HFF-Myc (cell line): ENCODE data around the gene SPRED1.

Experiments
- DNase-seq: peaks from one replicate; pipeline ENCODE4 v3.0.0-alpha.2; 2011; ENCODE audit warnings: low read depth; ENCODE audit errors: extremely low read depth
- H3K4me3 ChIP-seq: replicated peaks from 2 replicates; pipeline ENCODE4 v1.5.1; 2011; ENCODE audit warnings: low read depth, mild to moderate bottlenecking, control low read depth, low read length
- CTCF ChIP-seq: IDR thresholded peaks from 2 replicates; pipeline ENCODE4 v1.5.1; 2012; ENCODE audit warnings: mild to moderate bottlenecking, low read depth, low read length, control low read depth; ENCODE audit errors: missing control alignments

Gene SPRED1

GRCh38 chr15:38220606-38221273 lies 31.9 kb upstream of the SPRED1 start:
- no peak for TF ChIP-seq CTCF
- no peak for DNase-seq

GRCh38 chr15:38224486-38224885 lies 28.1 kb upstream of the SPRED1 start:
- TF ChIP-seq CTCF, result no peak

More at GRCh38 chr15:38220606-38221273, 31.9 kb upstream of the SPRED1 start:
- H3K4me3 ChIP-seq, result no peak overlapping the region

GRCh38 chr15:38225381-38225780 lies 27.3 kb upstream of the SPRED1 start:
- H3K4me3 ChIP-seq, result no peak overlapping the region
- no peak for TF ChIP-seq CTCF
- DNase-seq, result no peak

More at GRCh38 chr15:38224486-38224885, 28.1 kb upstream of the SPRED1 start:
- DNase-seq, result no peak
- no peak overlapping the region for H3K4me3 ChIP-seq

GRCh38 chr15:38226608-38227266 lies 25.9 kb upstream of the SPRED1 start:
- no peak for TF ChIP-seq CTCF
- DNase-seq, result no peak
- no peak overlapping the region for H3K4me3 ChIP-seq

GRCh38 chr15:38227941-38228340 lies 24.7 kb upstream of the SPRED1 start:
- no peak for TF ChIP-seq CTCF
- H3K4me3 ChIP-seq, result no peak overlapping the region
- DNase-seq, result no peak

- H3K4me3 ChIP-seq, result no peak overlapping the region
- no peak for TF ChIP-seq CTCF
- DNase-seq, result no peak
These were observed 24.0 kb upstream of the SPRED1 start for GRCh38 chr15:38228618-38229017.
